Posterior vena cava (tissue), 2 donors: ENCODE results near the gene COP1. TPM values are rescaled to one million over a fixed set of nuclear protein-coding genes. Genes with fewer than 3 reads are reported as not detected.
A peak's percentile ranks its signal among the peaks of the same experiment; 100 is the strongest.
"Not testable (repeated sequence)": the region's sequence is repeated elsewhere in the genome, so short reads cannot be mapped to it uniquely, and the experiment has no call there.

Source experiments
- DNase-seq: peaks from one replicate; pipeline ENCODE4 v3.0.0-alpha.2; 2020; ENCODE audit warnings: low spot score
- intact Hi-C, 2 donors: fragments of 100-400 bp; cut with DNase I; formaldehyde crosslinking; loops; one replicate each; pipeline versions ENCODE4 v1.14.1 to v1.14.2; 2022 to 2023
- long read RNA-seq, 2 donors: library from polyadenylated mRNA; unstranded; transcript quantifications; one replicate each; pipeline ENCODE4 v2.0.0, GENCODE V29; 2020 to 2021
- total RNA-seq, 2 donors: library from RNA; stranded (reverse); fragmentation: NEBNext Ultra II Directional; extraction: Animal tissue kit (Norgen Biotek cat#: 25700); gene quantifications; one replicate each; pipeline ENCODE4 v1.2.1, GENCODE V29; 2021
- donor health status: DM: yes; HTN: yes; CAD: no.
- donor health status: DM: yes; HTN: yes; CAD: no.

Gene COP1
- 10 to 100 TPM; 36.7 to 41.5 TPM for total RNA-seq
- long read RNA-seq, donor 1, transcript COP1-204 (20 exons, 3,033 nt) = major isoform, 10 of 26 reads
- long read RNA-seq, donor 1, partial matches to known transcripts = 5 of 26 reads
- long read RNA-seq, donor 1, other reads (novel, unspliced or antisense) = 9 of 26 reads
- long read RNA-seq, donor 2, partial matches to known transcripts = 0 of 15 reads
- long read RNA-seq, donor 2, other reads (novel, unspliced or antisense) = 10 of 15 reads

DNA sequence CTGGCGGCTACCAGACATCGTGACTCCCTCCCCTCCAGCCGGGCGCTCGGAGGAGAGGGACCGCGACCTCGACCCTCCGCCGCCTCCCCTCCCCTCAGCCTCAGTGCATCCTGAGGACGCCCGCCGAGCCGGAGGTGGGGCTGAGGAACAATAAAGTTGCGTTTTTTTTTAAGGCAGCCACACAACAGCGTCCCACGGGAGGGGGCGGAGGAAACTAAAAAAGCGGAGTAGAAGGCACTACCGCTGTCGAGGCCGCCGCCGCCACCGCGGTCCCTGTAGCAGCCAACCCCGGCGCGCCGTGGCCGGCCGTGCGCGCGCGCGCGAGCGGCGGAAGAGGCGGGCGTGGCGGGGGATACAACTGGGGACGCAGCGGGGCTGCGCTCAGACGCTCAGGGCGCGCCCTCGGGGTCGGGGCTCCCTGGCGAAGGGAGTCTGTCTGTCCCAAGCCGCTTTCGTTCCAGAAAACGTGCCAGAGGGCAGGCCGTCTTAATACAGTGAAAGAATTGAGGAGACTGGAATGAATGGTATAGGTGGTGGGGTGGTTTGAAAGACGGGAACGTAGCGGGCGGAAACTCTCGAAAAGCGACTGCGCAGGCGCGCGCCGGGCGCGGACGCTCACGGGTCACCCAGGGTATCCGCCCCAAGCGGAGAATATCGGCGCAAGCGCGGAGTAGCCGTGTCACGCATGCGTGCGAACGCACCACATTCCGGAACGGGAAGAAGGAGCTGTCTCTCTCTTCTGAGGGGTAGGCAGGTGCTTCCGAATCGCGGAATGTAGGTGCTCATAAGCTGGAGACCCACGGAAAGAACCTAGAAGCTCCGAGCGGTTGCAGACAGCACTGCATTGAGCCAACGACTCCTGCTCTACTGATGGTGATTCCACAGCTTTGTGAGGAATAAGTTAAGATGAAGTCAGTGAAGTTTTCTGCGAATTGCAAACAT, at the start of gene COP1:
TSS of gene COP1 (minus strand) at position 326 of the 942 bp plus-strand sequence. CDS start at position 18, 308 bp downstream.
- intact Hi-C loops = no loop called here
- DNase-seq = peak; percentile 99

DNA sequence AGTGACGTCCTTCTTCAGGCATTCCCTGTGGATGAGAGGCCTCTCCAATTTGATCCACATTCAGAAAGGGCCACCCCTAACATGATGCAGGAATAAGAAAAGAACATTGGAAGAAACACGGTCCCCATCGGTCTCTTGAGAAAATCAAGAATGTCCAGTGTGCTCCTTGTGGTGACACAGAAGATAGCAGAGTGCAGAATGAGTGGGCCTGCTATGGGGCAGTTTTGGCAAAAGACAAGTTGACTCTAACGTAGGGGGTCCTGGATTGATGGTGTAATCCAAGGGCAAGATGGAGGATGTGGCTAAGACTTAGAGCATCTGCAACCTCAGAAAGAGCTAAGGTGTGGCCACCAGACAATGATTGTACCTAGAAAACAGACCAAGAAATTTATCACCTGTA, 45.1 kb upstream of the COP1 start:
- intact Hi-C loops = no loop called here
- DNase-seq = no peak

DNA sequence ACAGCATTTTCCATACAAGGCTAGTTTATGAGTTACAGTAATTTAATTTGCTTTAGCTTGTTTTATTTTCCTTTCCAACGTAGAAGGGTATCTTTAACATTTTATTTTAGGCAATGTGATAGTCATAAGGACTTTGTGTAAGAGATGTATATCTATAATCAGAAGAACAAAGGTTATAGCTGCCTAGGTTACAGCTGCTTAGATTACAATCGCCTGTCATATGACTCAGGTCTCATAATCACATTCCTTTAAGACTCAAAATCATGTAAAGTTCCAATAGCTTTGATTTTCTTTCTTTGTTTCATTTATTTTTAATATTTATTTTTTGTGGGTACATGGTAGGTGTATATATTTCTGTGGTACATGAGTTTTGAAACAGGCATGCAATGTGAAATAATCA, 37.8 kb upstream of the COP1 start:
- intact Hi-C loops = no loop called here
- no peak for DNase-seq

DNA sequence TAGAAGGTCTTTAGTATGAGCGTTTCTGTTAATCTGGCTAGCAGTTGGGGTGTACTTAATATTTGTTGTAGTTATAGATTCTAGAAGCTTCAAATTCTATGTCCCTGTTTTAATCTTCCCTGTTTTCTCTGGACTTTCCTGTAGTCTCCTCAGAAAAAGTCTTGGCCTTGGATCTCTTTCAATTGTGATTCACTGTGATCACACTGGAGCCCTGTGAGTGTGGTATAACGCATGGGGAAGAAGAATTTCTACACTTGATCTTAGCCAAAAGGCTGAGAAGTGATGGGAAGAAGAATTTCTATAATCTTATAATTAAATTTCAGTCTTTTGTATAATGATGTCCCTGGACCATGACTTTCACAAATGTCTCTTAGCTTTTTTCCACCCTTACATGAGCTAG, 36.7 kb upstream of the COP1 start:
- intact Hi-C loops = no loop called here
- no peak for DNase-seq

DNA sequence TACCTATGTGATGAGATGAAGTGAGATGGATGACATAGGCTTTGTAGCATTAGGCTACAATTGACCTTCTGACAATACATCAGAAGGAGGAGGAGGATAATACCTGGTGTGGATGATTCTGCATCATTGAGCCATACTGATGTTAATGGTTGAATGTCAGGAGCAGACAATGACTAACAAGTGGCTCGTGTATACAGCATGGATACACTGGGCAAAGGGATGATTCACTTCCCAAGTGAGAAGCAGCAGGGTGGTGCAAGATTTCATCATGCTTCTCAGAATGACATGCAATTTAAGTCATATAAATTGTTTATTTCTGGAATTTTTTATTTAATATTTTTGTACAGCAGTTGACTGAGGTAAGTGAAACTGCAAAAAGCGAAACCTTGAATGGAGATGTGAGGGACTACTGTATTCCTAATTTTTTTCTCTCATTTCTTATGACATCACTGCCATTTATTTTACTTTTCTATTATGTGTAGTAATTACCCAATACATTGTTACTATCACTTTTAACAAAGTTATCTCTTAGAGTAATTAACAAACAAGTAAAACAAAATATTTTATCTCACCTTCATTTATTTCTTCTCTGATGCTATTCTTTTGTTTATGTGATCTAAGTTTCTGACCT, 34.4 kb upstream of the COP1 start:
- intact Hi-C loops = no loop called here
- DNase-seq = no peak

DNA sequence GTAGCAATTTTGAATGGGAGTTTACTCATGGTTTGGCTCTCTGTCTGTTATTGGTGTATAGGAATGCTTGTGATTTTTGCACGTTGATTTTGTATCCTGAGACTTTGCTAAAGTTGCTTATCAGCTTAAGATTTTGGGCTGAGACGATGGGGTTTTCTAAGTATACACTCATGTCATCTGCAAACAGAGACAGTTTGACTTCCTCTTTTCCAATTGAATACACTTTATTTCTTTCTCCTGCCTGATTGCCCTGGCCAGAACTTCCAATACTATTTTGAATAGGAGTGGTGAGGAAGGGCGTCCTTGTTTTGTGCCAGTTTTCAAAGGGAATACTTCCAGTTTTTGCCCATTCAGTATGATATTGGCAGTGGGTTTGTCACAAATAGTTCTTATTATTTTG, 26.6 kb upstream of the COP1 start:
- DNase-seq = not testable (repeated sequence)

DNA sequence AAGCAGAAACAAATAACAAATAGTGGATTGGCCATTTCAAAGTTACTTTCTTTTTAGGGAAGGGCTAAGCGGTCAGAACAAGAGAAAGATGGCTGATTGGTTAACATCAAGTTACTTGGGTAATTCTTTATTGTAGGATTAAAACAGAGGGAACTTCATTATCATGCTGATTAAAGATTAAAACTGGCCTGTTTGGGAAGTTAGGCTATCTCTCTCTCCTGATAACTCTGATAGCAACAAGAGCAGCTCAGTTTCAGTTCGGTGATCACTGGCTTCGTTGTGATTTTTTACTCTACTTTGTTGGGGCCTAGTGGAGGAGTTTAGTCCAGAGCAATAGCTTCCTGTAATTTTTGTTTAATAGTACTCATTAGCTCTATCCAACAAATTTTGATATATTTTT, 20.5 kb upstream of the COP1 start:
- DNase-seq = no peak
- intact Hi-C loops = no loop called here

More for the DNA sequence above, 26.6 kb upstream of the COP1 start:
- intact Hi-C loops = not testable (repeated sequence)

DNA sequence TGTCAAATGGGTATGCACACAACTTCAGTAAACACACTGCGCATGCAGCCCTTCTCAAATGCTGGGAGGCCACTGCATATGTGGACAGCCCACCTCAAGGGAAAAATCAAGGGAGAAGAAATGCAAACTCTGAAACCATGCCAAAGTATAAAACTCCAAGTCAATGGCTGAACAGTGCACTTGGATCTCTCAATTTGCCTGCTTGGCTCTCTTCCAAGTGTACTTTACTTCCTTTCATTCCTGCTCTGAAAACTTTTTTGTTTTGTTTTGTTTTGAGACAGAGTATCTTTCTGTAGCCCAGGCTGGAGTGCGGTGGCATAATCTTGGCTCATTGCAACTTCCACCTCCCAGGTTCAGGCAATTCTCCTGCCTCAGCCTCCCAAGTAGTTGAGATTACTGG, 18.8 kb upstream of the COP1 start:
- DNase-seq = no peak
- intact Hi-C loops = no loop called here

DNA sequence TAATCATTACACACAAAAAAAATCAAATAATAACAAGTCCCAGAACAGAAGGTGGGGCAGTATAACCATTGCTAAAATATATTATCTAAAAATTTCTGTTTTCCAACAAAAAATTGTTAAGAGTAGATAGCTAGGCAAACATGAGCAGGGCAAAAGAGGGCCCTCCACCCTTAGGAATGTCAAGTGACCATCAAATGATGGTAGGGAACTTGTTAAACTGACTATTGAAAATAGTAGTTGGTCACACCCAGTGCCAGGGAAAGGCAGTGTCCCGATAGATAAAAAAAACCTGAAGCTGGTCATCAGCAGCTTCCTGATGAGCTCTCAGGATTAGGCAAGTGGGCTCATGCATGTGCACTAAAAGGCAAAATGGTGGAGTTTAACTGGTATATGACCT, 18.4 kb upstream of the COP1 start:
- intact Hi-C loops = no loop called here
- DNase-seq = no peak

DNA sequence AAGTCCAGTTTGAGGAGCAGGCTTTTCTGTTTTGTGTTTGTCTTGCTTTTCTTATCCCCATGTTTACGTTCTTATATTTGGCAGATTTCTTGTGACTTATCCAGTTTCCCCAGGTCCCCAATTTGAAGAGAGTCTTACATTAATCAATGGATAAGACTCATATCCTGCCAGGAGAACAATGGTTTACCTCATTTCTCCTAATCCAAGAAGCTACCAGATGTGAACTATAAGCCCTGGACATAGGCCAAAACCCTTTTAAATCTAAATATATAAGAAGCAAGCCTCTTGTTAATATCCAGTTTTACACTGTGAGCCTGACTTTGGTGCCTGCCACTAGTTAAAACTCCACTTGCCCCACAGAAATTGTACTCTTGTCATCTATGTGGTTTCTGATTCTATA, 15.1 kb upstream of the COP1 start:
- intact Hi-C loops = no loop called here
- DNase-seq = no peak

DNA sequence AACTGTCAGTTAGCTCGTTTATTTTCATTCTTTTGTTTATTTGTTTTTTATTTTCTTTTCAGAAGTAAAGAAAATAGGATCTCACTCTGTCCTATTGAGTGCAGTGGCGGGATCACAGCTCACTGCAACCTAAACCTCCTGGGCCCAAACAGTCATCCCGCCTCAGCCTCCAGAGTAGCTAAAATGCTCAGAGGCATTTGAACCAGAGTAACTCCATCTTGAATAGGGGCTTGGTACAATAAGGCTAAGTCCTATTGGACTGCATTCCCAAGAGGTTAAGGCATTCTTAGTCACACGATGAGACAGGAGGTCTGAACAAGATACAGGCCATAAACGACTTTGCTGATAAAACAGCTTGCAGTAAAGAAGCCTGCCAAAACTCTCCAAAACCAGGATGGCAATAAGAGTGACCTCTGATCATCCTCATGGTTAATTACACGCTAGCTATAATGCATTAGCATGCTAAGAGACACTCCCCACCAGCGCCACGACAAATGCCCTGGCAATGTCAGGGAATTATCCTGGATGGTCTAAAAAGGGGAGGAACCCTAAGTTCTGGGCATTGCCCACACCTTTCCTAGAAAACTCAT, 13.1 kb upstream of the COP1 start:
- no peak for DNase-seq
- intact Hi-C loops = no loop called here

DNA sequence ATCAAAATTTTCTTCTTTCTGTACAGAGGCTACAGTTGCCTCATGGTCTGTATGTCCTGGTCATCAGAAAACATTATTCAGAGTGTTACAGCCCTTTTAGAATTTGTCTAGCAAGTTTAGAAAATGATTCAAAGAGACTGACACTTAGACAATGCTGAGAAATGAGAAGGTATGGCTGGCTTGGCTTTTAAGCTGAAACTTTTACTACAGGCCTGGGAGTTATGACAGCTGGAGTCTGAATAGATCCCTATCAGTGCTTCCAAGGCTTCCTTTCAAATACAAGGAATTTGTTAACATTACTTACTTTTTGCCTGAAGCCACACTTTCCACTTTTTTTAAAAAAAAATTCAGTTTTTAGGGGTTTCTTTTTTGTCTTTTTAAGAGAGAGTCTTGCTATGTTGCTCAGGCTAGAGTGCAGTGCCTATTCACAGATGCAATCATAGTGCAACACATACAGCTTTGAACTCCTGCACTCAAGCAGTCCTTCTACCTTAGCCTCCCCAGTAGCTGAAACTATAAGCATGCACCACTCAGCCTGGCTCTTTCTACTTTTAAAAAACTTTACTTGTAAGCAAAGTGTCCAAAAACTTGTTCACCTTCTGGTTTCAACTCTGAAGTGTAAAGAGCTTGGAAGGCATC, 10.5 kb upstream of the COP1 start:
- no peak for DNase-seq
- intact Hi-C loops = no loop called here

DNA sequence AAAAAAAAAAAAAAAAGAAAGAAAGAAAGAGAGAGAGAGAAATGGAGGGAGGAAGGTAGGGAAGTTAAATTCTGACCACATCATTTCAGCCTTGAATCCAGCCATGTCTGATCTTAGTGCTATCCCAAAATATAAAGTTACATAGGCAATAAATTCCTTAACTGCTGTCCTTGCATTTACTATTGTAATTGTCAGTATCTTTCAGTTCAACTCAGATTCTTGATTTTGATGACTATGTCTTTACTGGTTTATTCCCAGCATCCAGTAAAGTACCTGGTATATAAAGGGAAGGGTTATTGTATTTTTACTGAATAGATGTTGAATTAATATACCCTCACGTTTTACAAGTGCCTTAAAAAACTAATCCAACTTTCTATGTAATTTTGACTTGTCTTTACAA, 8.9 kb upstream of the COP1 start:
- no peak for DNase-seq
- intact Hi-C loops = no loop called here

DNA sequence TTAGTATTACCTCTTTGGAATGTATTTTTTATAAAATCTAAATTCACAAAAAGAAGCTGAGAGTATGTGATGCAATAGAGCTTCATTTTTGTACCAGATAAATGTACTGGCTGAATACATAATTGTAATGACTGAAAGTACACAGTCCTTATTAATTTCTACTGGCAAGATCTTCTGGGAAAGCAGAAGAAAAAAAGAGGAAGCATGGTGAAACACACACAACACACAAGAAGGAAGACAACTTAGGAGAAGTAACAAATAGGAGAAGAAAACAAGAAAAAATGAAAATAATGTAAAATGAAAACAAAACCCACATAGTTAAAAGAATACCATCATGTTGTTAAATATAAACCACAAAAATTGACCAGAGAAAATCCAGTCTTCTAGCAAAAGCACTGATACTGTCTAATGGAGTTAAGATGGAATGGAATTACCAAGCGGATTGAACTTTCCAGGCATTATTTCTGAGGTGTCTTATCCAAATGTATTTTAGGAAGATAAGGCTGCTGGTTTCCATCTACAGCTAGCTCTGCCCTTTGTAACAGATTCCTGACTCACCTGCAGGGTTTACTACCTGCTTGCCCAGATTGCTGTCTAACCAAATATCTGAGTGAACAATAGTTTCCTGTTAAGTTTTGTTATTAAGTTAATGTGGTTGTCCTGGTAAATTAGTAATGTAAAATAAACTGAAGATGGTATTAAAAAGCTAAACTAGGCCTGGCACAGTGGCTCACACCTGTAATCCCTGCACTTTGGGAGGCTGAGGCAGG, 4.5 kb upstream of the COP1 start:
- intact Hi-C loops = no loop called here
- no peak for DNase-seq

DNA sequence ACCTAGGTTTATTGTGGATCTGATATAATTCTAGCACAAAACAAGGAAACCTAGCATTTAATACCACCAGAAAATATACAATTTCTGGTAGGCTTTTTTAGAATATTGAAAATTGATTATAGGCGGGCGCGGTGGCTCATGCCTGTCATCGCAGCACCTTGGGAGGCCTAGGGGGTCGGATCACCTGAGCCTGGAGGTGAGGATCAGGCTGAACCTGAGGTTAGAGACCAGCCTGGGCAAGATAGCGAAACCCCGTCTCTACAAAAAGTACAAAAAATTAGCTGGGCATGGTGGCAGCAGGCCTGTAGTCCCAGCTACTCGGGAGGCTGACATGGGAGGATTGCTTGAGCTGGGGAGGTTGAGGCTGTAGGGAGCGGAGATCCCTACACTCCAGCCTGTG, 948 bp upstream of the COP1 start:
- no peak for DNase-seq
- intact Hi-C loops = no loop called here

DNA sequence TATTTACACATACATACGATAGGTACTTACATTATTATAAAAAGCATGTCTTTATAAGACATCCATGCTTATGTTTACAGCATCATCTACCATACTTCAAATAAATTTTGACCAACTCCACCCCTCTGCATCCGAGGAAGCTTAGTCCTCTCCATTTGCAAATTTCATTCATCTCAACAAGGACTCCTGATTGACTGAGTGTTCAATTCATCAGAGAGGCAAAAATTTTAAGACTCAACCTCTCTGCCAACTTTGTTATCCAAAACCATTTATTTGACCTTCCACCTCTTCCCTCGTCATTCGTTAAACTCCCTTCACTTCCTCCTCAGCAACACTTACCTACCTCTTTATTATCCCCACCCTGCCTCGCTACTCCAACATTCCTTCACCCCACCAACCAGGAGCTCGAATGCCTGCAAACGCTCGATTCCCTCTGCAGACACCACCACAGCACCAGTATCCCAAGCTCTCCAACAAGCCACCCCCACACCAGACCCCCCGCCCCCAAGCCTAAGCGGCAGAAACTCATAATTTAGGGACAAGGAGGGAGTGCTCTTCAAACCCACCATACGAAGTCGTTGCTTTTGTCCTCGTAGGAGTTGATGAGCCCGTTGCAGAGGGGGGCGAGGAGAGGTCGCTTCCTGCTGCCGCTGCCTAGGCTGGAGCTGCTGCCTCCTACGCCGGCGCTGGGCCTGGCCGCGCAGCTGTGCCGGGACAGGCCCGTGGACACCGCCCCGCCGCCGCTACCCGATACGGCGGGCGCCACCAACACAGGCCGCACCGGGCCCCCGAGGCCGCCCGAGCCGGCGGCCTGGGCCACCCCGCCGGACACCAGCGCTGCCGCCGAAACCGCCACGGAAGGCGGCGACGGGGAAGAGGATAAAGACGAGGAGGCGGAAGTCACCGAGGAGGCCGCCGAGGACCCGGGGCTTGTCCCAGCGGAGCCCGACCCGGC, 803 bp downstream of the COP1 start:
- intact Hi-C loops = no loop called here
- DNase-seq = no peak

DNA sequence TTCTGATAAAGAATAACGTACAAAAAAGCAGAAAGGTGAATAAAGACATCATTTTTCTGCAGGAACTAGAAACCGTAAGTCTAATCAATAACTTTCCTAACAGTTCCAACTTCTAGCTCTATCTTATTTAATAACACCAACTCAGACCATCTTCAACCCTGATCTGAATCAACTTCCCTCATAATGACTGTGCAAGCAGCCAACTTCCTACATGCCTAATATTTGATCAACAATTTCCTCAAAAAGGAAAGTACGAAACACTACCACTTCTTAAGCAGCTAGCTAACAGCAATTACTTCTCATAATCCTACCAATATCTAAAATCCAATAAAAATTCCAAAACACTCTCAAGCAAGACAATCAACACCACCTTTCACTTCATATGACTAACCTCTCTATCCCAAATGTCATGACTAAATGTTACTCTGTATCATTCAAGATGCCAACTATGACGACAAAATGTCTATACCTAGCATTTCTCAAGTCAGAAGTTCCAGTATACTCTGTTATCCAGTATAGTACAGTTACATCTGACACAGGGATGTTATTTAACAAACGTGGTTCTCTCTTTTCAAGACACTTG, 1.7 kb downstream of the COP1 start:
- intact Hi-C loops = no loop called here
- DNase-seq = no peak
